ENCODE data around the gene DCLK2.
"Not testable (repeated sequence)": the region's sequence is repeated elsewhere in the genome, so short reads cannot be mapped to it uniquely, and the experiment has no call there.

DCLK2 gene

DNA sequence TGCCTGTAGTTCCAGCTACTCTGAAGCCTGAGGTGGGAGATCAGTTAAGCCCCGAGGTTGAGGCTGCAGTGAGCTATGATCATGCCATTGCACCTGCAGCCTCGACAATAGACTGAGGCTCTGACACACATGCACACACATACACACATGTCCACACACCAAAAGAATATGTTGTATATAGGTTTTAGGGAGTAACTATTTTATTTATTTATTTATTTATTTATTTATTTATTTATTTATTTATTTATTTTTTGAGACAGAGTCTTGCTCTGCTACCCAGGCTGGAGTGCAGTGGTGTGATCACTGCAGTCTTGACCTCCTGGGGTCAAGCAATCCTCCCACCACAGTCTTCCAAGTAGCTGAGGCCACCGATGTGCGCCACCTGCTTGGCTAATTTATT is 78.3 kb downstream of the DCLK2 start:
- no peak for DNase-seq

DNA sequence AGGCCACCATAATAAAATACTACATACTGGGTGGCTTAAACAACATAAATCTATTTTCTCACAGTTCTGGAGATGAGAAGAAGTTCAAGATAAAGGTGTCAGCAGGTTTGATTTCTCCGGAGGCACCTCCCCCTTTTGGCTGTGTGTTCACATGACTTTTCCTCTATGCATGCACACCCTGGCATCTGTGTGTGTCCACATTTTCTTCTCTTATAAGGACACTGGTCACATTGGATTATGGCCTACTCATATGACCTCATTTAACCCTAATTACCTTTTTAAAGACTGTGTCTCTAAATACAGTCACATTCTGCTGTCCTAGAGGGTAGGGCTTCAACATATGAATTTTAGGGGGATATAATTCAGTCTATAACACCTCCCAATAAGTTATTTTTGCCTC is 79.8 kb downstream of the DCLK2 start:
- DNase-seq: no peak

DNA sequence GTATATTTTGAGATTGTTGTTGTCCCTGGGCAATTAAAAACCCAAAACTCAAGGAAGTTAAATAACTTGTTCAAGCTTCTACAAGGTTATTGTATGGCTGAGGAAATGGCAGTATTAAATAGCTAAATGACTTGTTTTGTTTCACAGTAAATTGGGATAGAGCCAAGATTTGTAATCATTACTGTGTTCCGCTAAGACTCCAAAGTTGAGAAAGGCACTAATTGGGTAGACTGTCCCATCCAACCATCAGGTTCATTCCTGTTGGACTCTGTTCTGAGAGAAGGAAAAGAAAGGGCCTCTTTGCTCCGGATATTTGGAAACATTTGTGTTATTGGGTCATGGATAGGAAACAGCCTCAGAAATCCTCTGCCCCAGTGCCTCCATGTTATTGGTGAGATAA is 82.2 kb downstream of the DCLK2 start:
- no peak for DNase-seq

DNA sequence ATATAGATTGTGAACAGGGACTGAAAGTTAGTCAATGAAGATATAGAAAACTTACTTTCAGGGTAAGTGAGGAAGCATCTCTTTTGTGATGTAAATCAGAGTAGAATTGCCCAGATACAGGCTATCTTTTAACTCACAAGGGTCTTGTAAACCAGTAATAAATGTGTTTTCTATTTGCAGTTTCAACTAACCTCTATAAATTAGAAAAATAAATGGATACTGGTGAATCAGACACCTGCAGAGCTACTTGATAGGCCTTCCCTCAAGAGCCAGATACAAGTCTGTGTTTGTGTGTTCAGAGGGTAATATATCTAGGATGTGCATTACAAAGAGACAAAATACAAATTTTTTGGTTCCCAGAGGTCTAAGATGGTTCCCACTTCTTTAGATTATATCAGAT is 82.9 kb downstream of the DCLK2 start:
- no peak for DNase-seq

DNA sequence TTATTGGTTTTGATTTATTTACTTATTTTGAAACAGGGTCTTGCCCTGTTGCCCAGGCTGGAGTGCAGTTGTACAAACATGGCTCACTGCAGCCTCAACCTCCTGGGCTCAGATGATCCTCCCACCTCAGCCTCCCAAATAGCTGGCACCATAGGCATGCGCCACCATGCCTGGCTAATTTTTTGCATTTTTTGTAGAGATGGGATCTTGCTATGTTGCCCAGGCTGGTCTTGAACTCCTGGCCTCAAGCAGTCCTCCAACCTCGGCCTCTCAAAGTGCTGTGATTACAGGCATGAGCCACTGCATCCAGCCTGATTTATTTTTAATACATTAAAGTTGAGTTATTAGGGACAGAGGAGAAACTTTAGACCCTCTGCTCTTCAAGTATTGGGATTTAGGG is 83.8 kb downstream of the DCLK2 start:
- not testable (repeated sequence) for DNase-seq

DNA sequence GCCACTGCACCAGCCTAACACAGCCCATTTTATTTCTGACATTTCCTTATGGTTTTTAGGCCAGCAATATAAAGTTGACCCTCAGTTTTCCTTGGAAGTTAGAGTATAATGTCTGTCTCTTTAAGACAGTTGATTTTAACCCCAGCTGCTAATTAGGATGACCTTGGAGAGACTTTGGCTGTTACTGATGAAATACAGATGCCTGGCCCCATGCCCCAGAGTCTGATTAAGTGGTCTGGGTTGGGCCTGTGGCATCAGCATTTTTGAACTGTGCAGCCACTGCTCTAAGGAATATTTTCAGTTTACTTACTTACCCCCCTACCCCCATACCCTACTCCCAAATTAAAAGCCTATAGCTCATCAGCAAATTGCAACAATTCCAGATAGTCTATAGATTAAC is 85.8 kb downstream of the DCLK2 start:
- DNase-seq: no peak

DNA sequence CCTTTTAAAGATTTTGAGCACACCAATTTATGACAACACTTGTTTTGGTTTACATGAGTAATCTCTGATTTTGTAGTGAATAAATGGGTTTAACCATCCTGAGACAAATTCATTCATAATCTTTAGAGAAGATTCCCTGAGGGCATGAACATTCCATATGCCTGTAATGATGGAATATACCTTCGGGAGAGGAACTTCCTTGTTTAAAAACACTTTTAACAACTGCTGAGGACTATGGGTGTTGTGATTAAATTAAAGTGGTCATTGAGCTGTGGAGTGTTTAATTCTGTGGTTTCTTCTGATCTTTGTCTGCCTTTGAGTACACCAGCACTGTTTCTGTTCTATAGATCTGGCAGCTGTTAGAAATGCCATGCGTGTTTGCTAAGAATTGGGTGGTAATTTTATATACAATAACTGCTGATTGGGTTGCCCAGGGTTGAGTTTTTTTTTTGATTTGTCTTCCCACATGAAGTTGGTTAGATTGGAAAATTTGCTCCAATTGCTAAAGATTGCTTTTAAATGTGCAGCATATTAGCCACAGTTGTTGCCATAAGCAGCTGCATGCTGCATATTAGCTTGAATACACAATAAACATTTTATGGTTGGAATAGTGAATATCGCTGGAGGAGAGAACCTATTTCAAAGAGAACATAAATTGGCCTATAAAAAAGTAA is 86.8 kb downstream of the DCLK2 start:
- no peak for DNase-seq

DNA sequence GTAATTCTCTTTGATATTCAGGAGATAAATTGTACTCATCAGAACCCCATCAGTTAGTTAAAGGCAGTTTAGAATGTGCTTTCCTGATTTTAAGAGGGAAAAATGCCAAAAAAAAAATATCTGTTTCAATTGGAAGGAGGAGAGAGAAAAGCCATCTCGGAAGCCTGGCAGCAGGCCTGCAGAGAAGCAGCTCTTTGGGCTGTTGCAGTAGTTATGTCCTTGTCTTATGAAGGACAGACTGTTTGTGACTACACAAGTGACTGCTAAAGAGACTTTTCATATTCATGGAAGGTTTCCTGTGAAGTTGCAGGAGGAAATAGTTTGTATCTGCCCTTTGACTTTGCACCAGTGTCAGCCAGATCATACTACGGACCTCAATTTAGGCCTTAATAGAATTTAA is 88.8 kb downstream of the DCLK2 start:
- no peak for DNase-seq

DNA sequence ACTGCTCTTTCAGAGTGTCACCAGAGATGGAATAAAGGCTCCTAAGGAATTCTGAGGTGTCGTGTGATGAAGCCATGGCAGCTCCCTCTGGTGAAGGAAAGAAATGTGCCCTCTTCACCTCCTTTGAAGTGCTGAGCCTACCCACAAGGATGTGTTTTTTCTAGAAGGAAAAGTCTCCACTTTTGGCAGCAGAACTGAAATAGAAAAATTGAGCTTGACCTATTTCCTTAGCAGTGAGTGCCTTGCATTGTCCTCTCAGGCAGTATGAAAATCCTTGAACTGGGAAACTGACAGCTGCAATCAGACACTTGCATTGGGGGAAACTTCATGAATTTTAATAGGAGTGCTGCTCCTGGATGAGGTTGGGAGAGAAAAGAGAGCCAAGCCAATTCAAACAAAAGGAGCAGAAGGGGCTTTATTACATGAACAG is 95.2 kb downstream of the DCLK2 start:
- DNase-seq: no peak

DNA sequence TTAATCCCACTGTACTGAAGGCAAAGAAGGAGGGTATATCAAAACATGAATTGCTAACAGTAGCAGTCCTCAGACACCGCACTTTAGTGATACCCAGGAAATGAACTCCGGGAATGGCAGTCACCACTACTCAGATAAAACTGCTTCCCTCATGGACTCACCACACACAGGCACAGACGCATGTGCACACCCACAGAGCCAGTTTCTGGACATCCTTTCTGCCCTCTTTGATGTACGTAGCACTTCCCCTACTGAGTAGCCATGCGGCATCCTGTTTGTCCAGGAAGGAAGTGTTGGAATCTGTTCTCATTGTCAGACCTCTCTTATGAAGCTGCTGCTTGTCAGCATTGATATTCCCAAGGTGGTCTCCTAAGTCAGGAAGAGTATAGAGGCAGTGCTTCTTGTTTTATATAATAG is 95.7 kb downstream of the DCLK2 start:
- DNase-seq: peak; percentile 7

DNA sequence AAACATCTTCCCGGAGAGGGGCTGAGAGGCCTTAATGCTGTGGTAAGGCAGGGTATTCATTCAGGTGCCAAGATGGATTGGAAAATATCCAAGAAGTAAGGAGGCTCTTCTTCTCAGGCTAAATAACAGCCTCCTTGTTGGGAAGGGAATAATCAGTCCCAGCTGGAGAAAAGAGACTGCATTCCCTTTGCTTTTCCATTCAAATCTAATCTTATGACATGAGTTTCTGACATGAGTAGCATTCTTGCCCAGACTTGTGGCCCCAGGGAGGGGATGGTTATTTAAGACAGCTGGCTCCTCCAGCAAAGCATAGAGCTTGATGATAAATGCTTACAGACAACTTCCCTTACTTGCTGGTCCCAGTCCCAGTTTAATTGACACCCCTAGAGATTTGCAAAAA is 98.3 kb downstream of the DCLK2 start:
- no peak for DNase-seq

DNA sequence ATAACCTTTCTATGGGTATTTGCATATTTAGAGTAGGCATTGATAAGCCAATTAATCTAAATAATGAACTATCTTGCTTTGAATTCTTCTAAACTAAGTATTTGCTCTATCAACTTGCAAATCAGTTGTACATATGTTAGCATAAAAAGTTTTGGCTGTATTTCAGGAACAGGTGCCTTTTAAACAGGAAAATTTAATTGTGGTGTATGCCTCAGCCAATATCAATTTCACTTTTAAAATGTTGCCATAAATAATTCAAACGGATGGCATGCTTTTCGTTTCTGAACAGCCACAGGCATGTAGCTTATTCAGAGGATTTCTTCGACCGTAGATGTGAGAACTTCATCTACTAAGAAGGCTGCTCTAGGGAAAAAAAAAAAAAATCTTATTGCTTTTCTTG is 99.9 kb downstream of the DCLK2 start:
- DNase-seq: no peak

DNA sequence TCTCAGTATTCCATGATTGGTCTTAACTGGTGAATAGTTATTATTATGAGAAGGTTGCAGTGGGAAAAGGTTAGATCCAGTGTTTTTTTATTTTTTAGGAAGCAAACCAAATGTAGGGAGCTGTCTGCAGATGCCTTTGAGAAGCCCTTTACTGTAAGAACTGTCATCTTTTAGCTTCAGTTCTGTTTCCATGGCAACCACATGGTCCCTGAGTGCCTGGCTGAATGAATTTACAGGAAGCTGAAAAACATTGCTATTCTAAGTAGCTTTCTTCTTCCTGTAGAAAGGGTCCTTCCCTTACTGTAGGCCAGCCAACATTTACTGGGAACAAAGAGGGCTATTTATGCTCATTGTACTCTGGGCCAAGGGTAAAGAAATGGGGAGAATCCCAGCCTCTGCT is 103.3 kb downstream of the DCLK2 start:
- DNase-seq: peak; percentile 20

DNA sequence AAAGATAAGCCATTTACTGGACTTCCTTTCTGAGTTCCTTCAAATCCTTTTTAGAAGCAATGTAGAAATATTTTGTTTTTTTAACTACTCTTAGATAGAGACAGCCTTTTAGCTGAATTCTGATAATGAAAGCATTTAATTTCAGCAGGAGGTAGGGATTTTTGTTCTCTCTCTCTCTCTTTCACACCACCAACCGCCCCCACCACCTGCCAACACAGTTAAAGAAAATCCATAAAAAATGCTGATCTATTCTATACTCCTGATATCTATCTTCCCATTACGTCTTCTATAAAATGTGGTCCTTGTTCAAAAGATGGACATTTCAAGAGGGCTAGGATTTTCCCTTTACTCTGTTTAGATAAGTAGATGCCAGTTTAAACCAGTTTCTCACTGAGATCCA is 104.5 kb downstream of the DCLK2 start:
- DNase-seq: no peak

DNA sequence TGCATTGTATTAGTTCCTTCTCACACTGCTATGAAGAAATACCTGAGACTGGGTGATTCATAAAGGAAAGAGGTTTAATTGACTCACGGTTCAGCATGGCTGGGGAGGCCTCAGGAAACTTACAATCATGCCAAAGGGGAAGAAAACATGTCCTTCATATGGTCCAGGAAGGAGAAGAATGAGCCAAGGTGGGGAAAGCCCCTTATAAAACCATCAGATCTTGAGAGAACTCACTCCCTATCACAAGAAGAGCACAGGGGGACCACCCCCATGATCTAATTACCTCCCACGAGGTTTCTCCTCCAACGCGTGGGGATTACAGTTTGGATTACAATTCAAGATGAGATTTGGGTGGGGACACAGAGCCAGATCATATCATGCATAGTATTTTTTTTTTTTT is 106.8 kb downstream of the DCLK2 start:
- DNase-seq: not testable (repeated sequence)

DNA sequence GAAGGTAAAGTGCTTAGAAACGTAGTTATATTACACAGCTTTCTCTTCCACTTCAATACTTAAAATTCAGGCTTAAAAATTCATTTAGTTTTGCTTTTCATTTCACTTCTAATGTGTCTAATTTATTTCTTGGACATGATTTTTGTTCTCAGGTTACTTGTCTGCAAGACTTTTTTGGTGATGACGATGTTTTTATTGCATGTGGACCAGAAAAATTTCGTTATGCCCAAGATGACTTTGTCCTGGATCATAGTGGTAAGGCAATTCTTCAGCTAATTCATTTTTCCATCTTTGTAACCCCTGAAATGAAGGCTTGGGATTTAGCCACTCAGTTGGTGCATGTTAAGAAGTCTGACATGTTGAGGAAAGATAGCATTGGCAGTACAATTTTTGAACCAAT is 114.7 kb downstream of the DCLK2 start:
- no peak for DNase-seq

DNA sequence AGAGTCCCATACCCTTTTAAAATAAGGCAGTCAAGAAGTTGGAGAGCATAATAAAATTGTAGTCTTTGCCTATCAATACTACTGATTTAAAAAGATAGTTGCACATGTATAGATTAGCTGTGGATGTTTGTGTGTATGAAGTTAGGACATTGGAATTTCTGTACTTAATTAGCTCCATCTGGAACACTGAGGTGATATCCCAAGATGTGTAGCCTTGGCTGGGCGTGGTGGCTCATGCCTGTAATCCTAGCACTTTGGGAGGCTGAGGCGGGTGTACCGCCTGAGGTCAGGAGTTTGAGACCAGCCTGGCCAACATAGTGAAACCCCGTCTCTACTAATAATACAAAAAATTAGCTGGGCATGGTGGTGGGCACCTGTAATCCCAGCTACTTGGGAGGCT is 119.0 kb downstream of the DCLK2 start:
- DNase-seq: not testable (repeated sequence)

DNA sequence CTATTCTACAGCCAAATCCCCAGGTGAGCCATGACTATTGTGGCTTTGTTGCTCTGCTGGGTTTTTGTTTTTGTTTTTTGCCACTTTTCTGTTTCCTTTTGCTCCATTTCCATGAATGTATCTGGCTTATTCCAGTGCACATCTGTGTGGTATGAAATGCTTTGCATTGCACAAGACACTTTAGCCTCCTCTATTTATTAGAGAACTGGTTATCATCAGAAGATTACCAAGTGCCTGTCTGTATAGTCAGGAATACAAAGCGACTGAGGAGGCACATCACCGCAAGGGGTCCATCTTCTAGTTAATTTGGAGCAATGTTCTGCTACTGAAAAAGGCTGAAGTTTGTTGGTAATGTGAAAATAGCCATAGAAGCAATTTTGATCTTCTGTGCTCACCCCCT is 120.8 kb downstream of the DCLK2 start:
- DNase-seq: no peak

DNA sequence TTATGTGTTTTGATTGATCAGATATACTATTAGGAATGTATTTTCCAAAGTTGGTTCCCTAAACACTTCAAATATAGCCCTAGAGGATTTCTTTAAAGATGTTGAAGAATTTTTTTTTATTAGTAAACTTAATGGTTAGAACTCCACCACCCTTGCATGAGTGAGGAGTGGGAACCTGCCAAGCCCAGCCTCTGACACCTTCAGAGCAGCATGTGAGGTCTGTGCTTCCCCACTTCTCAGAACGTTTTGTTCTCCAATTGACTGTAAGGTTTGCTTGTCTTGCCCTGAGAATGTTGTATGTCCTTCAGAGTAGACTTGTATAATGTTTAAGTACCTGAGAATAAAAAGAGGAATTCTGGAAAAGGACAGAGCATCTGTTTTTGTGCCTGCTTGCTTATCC is 126.8 kb downstream of the DCLK2 start:
- no peak for DNase-seq

DNA sequence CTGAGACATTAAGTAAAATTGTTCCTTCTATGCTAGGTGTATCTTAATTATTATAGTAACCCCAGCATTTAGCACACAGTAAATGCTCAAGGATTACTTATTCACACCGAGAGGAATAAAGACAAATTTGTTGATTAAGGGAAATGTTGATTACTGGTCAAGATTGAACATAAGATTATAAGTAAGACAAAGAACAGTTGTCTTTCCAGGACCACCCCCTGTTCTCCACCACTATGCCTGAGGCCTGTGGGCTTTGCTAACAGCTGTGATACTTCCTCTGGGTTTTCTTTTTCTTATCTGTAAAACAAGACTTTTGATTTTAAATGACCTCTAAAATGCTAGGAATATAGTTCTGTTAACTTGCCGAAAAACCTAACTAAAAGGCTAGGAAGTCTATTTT is 128.0 kb downstream of the DCLK2 start:
- no peak for DNase-seq

DNA sequence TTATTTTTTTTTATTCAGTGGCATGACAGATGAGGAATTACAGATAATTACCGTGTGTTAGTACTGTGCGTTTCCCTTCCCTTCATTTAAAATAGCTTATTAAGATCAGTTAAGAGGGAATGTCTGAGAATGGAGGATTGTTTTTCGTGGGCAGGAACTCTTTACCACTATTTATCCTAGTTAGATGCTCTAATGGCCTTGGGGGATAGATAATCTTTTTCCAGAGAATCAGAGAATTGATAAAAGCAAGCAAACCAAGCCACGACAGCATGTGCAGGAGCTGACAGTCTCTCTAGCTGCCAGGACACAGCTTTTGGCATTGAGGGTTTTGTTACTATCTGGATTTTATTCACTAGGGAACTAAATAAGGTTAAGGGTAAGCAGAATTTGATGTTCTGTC is 128.7 kb downstream of the DCLK2 start:
- DNase-seq: no peak

DNA sequence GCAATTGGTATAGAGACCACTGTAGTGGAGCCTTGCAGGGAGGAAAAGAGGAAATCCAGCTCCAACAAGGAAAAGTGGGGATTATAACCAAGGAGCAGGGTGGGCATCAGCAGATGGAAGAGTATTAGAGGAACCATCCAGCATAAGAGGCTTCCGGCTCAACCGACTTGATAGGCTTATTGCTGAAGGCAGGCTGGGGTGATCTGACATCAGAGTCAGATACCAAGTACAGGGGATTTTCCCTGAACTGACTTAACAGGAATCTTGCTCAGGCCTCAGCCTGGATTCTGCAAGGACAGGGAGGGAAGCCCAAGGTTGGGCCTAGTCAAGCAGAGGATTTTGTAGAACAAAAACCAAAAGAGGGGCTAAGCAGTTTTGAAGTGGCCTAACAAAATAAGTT is 129.6 kb downstream of the DCLK2 start:
- DNase-seq: no peak

DNA sequence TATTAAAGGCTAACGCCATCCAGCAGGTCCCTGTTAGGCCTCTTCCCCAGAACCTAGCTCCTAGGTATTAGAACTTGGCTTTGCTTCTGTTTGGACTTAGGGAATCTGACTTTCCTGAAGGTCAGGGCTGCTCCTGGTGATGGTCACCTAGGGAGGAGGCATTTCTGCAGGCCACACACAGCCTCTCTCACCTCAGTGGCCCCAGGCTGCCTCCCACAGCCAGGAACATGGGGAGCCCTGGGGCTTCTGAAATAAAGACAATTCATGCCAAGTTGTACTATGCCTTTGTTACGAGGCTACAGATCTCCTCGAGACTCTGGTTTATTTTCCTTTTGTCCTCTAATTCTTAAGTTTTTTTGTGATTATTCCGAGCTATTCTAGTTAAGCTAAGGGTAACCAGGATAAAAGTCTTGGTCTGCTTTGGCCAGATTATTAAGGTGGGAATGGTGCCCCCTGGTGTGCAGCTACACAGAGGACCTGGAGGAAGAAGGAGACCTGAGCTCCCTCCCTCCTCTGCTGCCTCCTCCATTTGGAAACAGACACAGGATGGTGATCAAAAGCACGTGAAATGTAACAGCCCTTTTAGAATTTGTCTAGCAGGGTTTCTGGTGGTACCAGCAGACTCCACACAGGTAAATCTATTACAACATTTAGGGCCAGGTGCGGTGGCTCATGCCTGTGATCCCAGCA is 131.0 kb downstream of the DCLK2 start:
- DNase-seq: peak; percentile 73

DNA sequence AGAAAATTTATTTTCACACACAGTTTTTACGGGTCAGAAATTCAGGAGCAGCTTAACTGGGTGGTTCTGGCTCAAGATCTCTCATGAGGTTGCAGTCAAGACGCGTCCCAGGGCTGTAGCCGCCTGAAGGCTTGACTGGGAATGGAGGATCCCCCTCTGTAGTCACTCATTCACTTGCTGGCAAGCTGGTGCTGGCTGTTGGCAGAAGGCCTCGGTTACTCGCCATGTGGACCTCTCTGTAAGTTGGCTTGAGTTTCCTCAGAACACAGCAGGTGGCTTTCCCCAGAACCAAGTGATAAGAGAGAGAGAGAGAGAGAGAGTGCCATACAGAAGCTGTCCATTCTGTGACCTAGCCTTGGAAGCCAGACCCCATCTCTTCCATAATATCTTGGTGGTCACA is 132.8 kb downstream of the DCLK2 start:
- no peak for DNase-seq
